Mucosa of rectum (tissue), 2 donors: Measurements from ENCODE around the gene BORCS5.

Experiments
- H3K27ac ChIP-seq, 2 donors: one replicate each; pipeline ENCODE4 v1.7.0; 2013; ENCODE audit warnings: inconsistent platforms in 2 of 2, low read depth in 2 of 2, low read length in 2 of 2
- H3K27me3 ChIP-seq, 2 donors: one replicate each; pipeline ENCODE4 v1.7.0; 2013; ENCODE audit warnings: low read length in 2 of 2; ENCODE audit not compliant: control insufficient read depth in 2 of 2, insufficient read depth in 2 of 2
- H3K36me3 ChIP-seq, 2 donors: one replicate each; pipeline ENCODE4 v1.7.0; 2013; ENCODE audit warnings: low read length in 2 of 2; ENCODE audit not compliant: control insufficient read depth in 2 of 2, insufficient read depth in 2 of 2
- H3K4me1 ChIP-seq, 2 donors: one replicate each; pipeline ENCODE4 v1.7.0; 2013; ENCODE audit warnings: low read length in 2 of 2, mild to moderate bottlenecking in 1 of 2; ENCODE audit not compliant: control insufficient read depth in 2 of 2, insufficient read depth in 2 of 2
- H3K4me3 ChIP-seq, 2 donors: one replicate each; pipeline ENCODE4 v1.7.0; 2013; ENCODE audit warnings: low read length in 2 of 2
- H3K9ac ChIP-seq, 2 donors: one replicate each; pipeline ENCODE4 v1.7.0; 2013; ENCODE audit warnings: low read length in 2 of 2, low read depth in 1 of 2, mild to moderate bottlenecking in 1 of 2
- H3K9me3 ChIP-seq, 2 donors: one replicate each; pipeline ENCODE4 v1.7.0; 2013; ENCODE audit warnings: low read length in 2 of 2; ENCODE audit not compliant: control insufficient read depth in 2 of 2
- donor health status: healthy.
- donor health status: Normal muscosa, but diverticular disease.

Gene BORCS5

DNA sequence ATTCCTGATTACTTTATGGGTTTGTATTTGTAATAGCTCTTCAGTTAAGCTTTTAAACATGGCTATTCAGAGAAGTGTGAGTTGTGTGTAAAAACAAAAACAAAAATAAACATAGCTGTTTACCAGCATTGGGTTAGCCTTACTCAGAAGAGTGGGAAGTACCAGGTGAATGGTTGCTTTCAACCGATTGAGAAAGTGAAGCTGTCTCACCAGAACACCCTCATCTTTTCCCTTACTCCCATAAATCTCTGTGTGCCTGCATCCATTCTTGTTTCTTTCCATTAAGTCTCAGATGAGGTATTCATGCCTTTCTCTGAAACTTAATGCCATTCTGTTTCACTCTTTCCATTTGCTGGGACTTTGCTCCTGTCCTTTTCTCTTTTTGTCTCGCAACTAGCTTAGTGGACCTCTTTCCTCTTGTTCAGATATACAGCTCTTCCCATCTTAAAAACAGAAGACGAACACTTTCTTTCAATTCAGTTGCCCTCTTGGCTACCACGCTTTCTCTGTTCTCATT, 10.7 kb downstream of the BORCS5 start:
- H3K27ac ChIP-seq, result no peak overlapping the region
- H3K9ac ChIP-seq, result no peak overlapping the region
- no peaks in the 10 kb centered on the region for H3K36me3 ChIP-seq
- no peaks in the 10 kb centered on the region for H3K27me3 ChIP-seq
- no peak overlapping the region for H3K4me3 ChIP-seq
- no peaks in the 10 kb centered on the region for H3K9me3 ChIP-seq
- no peaks in the 10 kb centered on the region for H3K4me1 ChIP-seq

GRCh38 chr12:12372946-12373722, 16.3 kb downstream of the BORCS5 start:
- Histone ChIP-seq H3K27ac (peak overlapping the region in 1 of 2 donors; percentile 74), H3K27me3 (no peaks in the 10 kb centered on the region), H3K4me1 (peaks cover 0 to 6% of the 10 kb centered on the region in 2 donors)

GRCh38 chr12:12376646-12377448, 20.0 kb downstream of the BORCS5 start:
- Histone ChIP-seq H3K27ac (no peak overlapping the region), H3K27me3 (no peaks in the 10 kb centered on the region), H3K36me3 (no peaks in the 10 kb centered on the region), H3K9me3 (no peaks in the 10 kb centered on the region), H3K4me1 (peaks cover 8 to 13% of the 10 kb centered on the region in 2 donors), H3K9ac (no peak overlapping the region), H3K4me3 (no peak overlapping the region)

More at GRCh38 chr12:12372946-12373722, 16.3 kb downstream of the BORCS5 start:
- Histone ChIP-seq H3K36me3 (no peaks in the 10 kb centered on the region), H3K9me3 (no peaks in the 10 kb centered on the region), H3K9ac (no peak overlapping the region), H3K4me3 (no peak overlapping the region)

DNA sequence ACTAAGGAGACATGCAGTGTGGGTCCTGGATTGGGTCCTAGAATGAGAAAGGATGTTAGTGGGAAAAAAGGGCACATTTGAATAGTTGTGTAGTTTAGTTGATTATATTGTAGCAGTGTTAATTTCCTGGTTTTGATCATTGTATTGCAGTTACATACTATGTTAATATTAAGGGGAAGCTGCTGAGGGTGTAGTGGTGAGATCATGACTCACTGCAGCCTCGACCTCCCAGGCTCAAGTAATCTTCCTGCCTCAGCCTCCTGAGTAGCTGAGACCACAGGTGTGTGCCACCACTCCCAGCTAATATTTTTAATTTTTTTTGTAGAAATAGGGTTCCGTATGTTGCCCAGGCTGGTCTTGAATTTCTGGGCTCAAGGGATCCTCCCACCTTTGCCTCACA, 21.7 kb downstream of the BORCS5 start:
- H3K27ac ChIP-seq, result no peak overlapping the region
- H3K27me3 ChIP-seq, result no peaks in the 10 kb centered on the region
- H3K9ac ChIP-seq, result no peak overlapping the region
- H3K4me3 ChIP-seq, result no peak overlapping the region
- H3K9me3 ChIP-seq, result no peaks in the 10 kb centered on the region
- peaks cover 0 to 2% of the 10 kb centered on the region in 2 donors for H3K36me3 ChIP-seq
- peaks cover 8 to 10% of the 10 kb centered on the region in 2 donors for H3K4me1 ChIP-seq

GRCh38 chr12:12379831-12380730, 23.2 kb downstream of the BORCS5 start:
- Histone ChIP-seq H3K9me3 (no peaks in the 10 kb centered on the region), H3K27me3 (no peaks in the 10 kb centered on the region), H3K4me1 (peaks cover 13 to 19% of the 10 kb centered on the region in 2 donors), H3K36me3 (peaks cover 0 to 2% of the 10 kb centered on the region in 2 donors), H3K9ac (peak overlapping the region; percentile 8 to 10), H3K27ac (peak overlapping the region; percentile 72 to 76), H3K4me3 (no peak overlapping the region)

- Histone ChIP-seq H3K9ac (no peak overlapping the region), H3K36me3 (peaks cover 0 to 2% of the 10 kb centered on the region in 2 donors), H3K27ac (no peak overlapping the region), H3K27me3 (no peaks in the 10 kb centered on the region), H3K4me1 (peaks cover 14 to 20% of the 10 kb centered on the region in 2 donors), H3K9me3 (no peaks in the 10 kb centered on the region), H3K4me3 (no peak overlapping the region)
Observed at GRCh38 chr12:12380949-12381593, 24.2 kb downstream of the BORCS5 start.

GRCh38 chr12:12381982-12382381, 25.1 kb downstream of the BORCS5 start:
- H3K9me3 ChIP-seq, result no peaks in the 10 kb centered on the region
- H3K9ac ChIP-seq, result no peak overlapping the region
- no peak overlapping the region for H3K27ac ChIP-seq
- H3K4me3 ChIP-seq, result no peak overlapping the region
- H3K4me1 ChIP-seq, result peaks cover 14 to 18% of the 10 kb centered on the region in 2 donors
- peaks cover 0 to 2% of the 10 kb centered on the region in 2 donors for H3K36me3 ChIP-seq
- H3K27me3 ChIP-seq, result no peaks in the 10 kb centered on the region

GRCh38 chr12:12384571-12385340, 27.9 kb downstream of the BORCS5 start:
- Histone ChIP-seq H3K9me3 (no peaks in the 10 kb centered on the region), H3K27me3 (no peaks in the 10 kb centered on the region), H3K36me3 (peaks cover 0 to 4% of the 10 kb centered on the region in 2 donors), H3K27ac (peak overlapping the region; percentile 57 to 61), H3K9ac (peak overlapping the region; percentile 30 to 47), H3K4me3 (peak overlapping the region in 1 of 2 donors; percentile 13), H3K4me1 (peaks cover 9 to 16% of the 10 kb centered on the region in 2 donors)

DNA sequence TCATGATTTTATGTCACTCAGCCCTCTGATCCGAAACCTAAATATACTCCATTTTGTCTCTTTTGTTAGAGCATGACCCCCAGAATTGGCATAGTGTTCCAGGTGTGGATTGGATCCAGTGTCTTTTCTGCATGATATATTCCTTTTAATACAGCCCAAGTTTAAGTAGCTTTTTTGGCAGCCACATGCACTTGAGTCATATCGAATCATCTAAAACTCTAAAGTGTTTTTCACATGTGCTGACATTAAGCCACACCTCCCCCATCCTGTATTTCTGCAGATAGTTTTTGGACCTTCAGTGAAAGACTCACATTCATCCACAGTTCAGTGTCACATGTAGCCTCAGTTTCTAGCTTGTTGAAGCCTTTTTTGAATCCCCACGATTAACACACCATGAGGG, 30.6 kb downstream of the BORCS5 start:
- no peak overlapping the region for H3K9ac ChIP-seq
- no peaks in the 10 kb centered on the region for H3K27me3 ChIP-seq
- peaks cover 0 to 4% of the 10 kb centered on the region in 2 donors for H3K36me3 ChIP-seq
- no peak overlapping the region for H3K27ac ChIP-seq
- peaks cover 6 to 13% of the 10 kb centered on the region in 2 donors for H3K4me1 ChIP-seq
- H3K4me3 ChIP-seq, result no peak overlapping the region
- H3K9me3 ChIP-seq, result no peaks in the 10 kb centered on the region
